M059J (cell line): ENCODE data around the gene KDM3B. TPM values are rescaled to one million over a fixed set of nuclear protein-coding genes. Genes with fewer than 3 reads are reported as not detected.
A peak's percentile ranks its signal among the peaks of the same experiment; 100 is the strongest.

ENCODE experiments used
- DNase-seq: peaks from one replicate; pipeline ENCODE4 v3.0.0-alpha.2; 2012; ENCODE audit warnings: low read depth
- total RNA-seq: library from RNA; depleted of rRNA; stranded (reverse); fragments of >200 nt; shearing (Covaris generic); gene quantifications from 2 replicates; pipeline ENCODE4 v1.2.3, GENCODE V29; 2014

Gene KDM3B
- total RNA-seq, 1 experiment from 2014 or later, result 41.5 TPM

- peak; percentile 59 for DNase-seq
Observed at GRCh38 chr5:138448481-138449398, 96.3 kb downstream of the KDM3B start.

DNA sequence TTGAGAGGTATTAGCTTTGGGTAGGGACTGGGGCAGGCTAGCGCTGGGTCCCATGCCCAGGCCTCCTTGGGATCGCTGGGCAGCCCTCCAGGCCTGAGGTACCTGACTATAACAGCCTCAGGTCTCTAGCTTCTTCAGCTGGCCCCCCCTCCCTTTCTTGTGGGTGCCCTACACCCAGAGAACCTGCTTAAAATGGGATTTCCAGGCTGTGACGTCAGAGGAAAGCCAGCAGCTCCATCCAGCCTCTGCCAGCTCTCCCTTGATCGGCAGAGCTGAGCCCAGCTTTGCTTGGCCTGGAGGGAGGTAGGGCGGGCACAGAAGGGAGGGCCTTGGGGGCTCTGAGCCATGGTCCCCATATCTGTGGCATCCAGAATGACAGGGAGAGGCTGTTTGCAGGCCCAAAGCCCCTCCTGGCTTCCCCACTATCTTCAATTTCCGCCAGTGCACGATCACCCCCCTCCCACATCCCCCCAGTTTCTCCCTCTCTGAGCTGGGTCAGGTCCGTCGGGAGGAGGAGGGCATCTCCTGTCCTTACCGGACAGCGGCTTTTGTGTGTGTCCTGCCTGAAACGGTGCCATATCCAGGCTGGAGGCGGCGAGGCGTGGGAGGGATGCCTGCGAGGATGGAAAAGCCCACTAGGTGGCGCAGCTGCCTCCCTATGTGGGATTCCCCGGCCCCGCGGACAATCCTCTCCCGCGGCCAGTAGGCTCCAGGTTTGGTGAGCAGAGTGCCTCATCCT is 97.2 kb downstream of the KDM3B start:
- peak; percentile 80 for DNase-seq

DNA sequence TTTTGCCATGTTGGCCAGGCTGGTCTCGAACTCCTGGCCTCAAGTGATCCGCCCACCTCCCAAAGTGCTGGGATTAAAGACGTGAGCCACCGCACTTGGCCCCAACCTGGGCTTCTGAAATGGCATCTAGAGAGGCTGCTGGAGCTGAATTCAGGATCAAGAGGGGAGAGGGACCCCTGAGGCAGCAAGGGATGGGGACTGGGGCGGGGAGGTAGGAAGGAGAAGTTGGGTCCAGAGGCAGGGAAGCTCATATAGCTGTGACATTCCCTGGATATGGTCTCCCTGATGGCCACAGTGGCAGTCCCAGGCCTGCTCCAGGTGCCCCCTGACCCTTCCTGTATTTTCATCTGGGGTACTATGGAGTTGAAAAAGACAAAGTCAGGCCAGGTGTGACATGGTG is 98.5 kb downstream of the KDM3B start:
- no peak for DNase-seq

- no peak for DNase-seq
Observed at GRCh38 chr5:138452720-138453119, 100.2 kb downstream of the KDM3B start.

- DNase-seq, result no peak
Observed at GRCh38 chr5:138453590-138453989, 101.1 kb downstream of the KDM3B start.

DNA sequence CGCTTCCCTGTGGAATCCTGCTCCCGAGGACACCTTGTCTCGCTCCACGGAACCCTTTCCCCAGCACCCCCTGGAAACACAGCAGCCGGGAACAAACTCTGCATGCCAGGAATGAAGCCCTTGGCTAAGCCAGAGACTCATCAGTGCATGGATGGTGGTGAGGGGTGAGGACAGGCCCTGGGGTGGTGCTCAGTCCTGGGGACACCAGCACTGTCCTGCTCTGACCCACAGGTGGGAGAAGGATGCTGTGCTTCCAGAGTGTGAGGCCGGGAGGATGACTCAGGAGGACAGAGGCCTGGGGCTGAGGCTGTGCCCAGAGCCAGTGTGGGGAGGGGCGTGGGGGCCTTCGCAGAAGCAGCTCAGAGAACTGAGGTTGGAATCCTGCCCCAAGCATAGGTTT is 101.6 kb downstream of the KDM3B start:
- no peak for DNase-seq

DNA sequence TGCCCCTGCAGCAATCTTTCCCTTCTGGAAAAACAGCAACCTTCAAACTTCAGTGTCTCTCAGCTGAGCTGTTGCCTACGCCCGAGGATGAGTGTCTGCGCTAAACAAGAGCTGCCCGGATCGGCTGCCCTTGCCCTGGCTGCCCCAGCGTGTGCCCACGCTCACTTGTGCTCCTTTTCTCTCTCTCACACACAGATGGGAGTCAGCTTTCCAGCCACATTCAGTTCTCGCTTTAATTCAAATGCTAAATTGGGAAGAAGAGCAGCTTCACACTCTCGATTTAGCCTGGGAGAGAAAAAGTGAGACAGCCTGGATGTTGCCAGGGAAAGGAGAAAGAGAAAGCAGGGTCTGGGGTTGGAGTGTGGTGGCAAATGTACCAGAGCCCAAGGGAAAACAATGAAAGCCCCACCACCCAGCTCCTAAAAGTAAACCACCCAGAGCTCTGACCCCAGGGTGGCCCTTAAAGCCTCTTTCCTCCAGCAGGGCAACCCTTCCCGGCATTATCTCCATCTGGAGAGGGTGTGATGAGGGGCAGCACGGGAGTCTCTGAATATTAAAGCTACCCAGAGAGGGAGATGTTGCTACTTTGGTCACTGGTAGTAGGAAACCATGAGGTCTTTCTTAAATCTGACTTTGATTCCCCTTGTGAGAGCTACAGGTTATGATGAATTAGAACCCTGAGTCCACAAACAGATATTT is 102.9 kb downstream of the KDM3B start:
- no peak for DNase-seq

DNA sequence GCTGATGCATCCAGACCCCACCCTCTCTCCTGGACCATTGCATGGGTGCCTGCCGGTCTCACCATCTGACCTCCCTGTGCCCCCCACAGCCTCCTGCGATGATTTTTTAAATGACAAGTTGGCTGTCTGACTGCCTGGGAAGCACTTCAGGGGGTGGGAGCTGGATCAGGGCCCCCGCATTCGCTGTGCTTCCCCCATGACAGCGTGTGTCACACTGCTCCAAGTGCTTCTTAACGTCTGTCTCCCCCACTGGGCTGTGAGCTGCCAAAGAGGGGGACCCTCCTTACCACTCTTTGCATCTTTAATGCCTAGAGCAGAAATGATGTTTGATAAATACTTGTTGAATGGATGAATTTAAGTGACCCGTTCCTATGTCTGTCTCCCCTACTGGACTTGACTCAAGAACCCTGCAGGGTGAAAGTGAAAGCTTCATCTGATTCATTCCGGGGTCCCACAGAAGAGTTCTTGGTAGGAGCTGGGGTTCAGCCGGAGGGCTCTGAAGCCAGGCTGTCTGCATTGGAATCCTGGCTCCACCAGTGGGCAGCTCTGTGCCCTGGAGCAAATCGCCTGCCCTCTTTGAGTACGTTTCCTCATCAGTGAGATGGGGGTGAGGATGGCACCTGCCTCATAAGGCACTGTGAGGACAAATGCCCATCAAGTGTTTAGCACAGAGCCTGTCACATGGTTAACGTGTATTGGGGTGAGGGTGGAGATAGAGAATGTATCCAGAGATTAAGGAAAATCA is 105.2 kb downstream of the KDM3B start:
- no peak for DNase-seq

GRCh38 chr5:138458384-138458783 is 105.9 kb downstream of the KDM3B start:
- DNase-seq, result no peak

- no peak for DNase-seq
Observed at GRCh38 chr5:138458856-138459255, 106.4 kb downstream of the KDM3B start.

DNA sequence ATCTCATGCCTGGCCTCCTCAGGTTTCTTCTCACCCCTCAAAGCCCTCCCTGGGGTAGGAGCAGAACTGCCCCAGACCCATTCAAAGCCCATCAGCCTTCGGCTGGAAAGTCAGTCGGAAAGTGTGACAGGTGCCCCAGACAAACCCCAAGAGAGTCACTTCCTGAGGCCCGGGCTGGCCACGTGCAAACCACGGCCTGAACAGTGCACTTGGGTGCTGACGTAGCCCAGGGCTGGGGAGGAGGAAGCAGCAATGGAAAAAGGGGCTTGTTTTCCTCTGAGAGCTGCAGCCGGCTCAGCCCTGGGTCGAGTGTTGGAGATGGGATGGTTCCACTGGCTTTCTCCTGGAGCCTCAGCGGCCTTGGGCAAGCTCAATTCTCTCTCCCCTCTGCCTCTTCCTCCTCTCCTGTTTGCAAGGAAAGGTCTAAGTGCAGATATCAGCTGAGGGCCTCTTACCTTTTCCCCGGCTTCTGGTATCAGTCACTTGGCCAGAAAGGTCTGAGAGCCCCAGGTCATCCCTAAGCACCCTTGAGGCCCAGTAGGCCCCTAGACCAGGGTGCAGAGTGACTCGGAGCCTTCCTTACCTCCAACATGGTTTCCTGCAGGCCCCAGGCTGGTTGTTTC is 106.9 kb downstream of the KDM3B start:
- DNase-seq, result no peak

DNA sequence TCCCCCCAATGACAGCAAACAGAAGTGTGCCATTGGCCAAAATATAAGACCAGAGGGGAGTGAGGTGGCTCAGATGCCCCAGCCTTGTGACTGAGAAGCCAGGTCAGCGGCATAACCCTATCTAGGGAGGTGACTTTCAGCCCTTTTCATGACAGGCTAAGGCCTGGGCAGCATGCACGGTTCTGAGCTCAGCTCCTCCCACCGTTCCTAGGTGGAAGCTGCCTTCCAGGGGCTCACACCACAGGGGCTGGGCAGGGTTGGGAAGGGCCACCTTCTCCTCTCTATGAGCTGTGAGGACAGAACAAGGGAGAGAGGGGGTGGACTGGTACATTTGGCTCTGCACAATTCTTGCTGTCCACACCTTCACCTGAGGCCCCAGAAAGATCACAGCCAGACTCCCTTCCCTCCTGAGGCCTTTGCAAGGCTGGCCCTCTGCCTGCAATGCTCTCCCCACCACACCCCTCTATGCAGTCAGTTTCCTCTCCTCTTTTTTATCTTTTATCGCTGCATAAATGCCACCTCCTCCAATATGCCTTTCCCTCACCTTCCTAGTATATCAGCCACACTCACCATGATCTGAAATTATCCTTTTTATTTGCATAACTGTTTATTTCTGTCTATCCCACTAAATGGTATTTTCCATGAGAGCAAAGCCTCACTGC is 107.7 kb downstream of the KDM3B start:
- DNase-seq, result no peak

- DNase-seq, result peak; percentile 77
Observed at GRCh38 chr5:138461343-138462125, 109.0 kb downstream of the KDM3B start.

GRCh38 chr5:138463419-138464007 is 111.0 kb downstream of the KDM3B start:
- peak; percentile 23 for DNase-seq

DNA sequence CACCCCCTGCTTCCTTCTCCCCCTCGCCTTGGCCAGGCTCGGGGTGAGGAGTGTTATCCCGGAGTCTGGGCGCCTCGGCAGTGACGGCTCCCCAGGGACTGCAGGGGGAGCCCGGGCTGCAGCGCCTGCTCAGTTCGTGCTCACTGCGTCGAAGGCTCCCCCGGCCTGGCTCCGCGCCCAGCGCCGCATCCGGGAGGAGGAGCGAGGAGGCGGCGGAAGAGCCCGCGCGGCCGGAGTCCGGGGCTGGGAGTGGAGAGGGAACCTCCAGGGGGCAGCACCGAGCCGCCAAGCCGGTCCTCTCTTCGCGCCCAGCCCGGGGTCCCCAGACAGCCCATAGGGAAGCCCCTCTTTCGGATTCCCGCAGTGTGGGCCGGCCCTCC is 111.5 kb downstream of the KDM3B start:
- peak; percentile 93 for DNase-seq

- peak; percentile 97 for DNase-seq
Observed at GRCh38 chr5:138464388-138465260, 112.1 kb downstream of the KDM3B start.

DNA sequence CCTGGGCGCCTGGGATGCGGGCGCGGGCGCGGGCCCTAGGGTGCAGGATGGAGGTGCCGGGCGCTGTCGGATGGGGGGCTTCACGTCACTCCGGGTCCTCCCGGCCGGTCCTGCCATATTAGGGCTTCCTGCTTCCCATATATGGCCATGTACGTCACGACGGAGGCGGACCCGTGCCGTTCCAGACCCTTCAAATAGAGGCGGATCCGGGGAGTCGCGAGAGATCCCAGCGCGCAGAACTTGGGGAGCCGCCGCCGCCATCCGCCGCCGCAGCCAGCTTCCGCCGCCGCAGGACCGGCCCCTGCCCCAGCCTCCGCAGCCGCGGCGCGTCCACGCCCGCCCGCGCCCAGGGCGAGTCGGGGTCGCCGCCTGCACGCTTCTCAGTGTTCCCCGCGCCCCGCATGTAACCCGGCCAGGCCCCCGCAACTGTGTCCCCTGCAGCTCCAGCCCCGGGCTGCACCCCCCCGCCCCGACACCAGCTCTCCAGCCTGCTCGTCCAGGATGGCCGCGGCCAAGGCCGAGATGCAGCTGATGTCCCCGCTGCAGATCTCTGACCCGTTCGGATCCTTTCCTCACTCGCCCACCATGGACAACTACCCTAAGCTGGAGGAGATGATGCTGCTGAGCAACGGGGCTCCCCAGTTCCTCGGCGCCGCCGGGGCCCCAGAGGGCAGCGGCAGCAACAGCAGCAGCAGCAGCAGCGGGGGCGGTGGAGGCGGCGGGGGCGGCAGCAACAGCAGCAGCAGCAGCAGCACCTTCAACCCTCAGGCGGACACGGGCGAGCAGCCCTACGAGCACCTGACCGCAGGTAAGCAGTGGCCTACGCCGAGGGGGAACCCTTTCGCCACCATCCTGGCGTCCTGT is 113.0 kb downstream of the KDM3B start, which contains the start of gene EGR1:
Gene EGR1 (plus strand): TSS at position 219 of the 864 bp plus-strand sequence. CDS start 283 bp downstream, at position 502.
- DNase-seq, result peak; percentile 88
